ENCODE measurements around the gene BLOC1S5.

Gene BLOC1S5

DNA sequence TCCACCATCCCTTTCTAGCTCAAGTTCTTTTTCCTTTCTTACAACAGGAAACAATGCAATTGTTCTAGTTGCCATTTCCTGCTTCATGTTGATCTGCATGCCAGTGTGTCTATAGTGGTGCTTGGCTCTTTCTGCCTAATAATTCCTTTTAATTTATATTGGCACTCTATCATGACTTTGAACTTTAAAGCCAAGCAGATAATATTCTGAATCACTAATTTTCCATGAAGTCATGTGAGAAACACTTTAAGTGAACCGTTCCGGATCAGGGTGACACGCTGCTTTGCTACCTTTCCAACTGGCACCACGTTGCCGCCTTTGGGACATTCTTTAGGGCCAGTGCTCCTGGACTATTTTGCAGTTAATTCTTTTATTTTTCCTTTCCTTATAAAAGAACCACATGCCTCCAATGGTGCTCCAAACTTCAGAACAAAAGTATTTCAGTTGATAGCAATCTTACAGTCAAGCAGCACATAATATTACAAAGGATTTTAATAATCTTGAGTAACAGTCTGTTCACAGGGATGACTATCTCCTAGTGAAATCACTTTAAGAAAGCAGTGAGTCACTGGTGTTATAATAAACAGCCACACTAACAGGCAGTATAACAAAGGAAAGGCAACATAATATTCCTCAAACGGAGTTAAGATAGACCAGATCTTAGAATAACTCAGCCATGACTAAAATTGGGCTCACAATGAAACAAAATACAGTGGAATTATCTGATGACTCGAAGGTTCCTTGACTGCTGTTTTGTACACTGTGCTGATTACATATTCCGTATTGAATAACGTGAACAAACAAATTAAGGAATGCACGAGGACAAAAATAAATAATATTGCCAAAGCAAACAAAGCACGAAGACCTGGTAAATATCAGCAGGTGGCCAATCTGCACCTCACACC is 19.0 kb upstream of the BLOC1S5 start:
- peak; percentile 81 for DNase-seq (ENCODE audit: low read depth, low spot score)
- peak overlapping the region; percentile 88 for H3K27ac ChIP-seq

DNA sequence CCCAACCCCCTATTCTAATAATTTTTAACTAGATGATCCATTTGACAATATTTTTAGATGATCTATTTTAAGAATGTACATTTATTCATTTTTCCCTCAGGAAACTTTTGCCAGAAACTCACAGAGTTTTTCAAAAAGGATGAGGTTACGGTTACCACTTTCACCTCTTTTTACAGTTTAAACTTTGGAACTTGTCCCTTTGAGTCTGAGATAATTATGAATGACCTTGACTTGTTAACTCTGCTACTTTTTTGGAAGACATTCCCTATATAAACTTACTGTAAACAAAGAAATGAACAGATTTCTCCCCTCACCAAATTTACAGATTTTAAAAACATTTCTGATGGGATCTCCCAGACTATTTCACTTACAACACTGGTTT is 18.4 kb upstream of the BLOC1S5 start:
- peak overlapping the region; percentile 88 for H3K27ac ChIP-seq
- DNase-seq (ENCODE audit: low read depth, low spot score) = no peak

DNA sequence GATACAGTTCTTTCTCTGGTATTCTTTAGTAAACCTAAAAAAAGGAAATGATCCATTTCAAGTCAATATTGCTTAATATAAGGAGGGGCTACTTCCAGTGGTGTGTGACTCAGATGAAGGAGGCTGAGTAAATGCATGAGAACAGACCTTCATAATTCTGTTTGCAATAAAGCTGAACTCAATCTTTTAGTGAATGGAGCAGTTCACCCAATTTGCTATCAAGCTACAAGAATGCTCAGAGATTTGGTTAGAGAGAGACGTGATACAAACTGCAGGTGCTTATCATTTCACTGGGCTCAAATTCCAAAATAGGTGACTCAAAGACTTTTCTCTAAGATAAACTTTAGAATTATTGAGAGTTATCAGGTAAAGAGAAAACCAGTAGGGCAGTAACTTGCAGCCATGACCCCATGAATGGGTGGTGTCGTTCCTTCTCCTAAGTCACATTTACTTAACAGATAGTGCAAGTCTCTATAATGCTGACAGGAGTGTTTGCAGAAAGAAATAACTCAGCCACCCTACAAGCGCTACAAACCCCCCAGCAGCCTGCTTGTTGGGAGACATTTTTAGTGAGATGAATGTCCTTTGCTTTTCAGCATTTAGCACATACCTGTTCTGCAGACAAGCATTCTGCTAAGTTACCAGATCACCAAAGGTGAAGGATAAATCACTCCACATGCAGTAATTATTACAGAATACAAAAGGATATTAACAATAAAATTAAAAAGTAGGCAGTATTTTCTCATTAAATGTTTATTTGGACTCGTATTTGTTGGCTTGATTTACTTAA is 16.4 kb upstream of the BLOC1S5 start:
- peak; percentile 41 for DNase-seq (ENCODE audit: low read depth, low spot score)
- H3K27ac ChIP-seq = peak overlapping the region; percentile 81

DNA sequence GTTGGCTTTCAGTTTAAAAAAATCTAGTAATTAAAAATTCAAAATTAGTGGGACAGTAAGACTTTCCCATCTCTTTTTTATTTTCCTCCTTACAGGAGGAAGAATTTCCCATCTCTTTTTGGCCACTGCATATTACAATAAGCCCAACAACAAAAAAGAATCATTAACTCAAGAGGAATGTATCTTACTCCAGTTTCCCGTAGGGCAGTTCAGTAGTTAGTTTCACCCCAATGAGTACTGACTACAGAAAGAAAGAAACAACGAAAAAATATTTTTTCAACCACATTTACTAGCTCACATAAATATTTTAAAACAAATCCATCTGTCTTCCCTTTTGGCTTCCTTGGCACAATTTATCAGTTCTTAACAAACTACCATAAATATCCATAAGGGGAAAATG is 14.9 kb upstream of the BLOC1S5 start:
- no peak overlapping the region for H3K27ac ChIP-seq
- DNase-seq (ENCODE audit: low read depth, low spot score) = no peak

DNA sequence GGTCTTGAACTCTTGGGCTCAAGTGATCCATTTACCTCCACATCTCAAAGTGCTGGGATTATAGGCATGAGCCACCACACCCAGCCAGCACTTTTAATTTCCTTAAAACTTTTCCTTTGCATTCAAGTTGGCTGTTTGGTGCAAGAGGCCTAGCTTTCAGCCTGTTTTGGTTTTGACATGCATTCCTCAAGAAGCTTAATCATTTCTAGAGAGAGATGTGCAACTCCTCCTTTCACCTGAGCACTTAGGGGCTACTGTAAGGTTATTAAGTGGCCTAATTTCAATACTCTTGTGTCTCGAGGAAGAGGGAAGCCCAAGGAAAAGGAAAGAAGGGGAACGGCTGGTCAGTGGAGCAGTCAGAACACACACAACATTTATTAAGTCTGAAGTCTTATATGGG is 13.8 kb upstream of the BLOC1S5 start:
- DNase-seq (ENCODE audit: low read depth, low spot score) = no peak

DNA sequence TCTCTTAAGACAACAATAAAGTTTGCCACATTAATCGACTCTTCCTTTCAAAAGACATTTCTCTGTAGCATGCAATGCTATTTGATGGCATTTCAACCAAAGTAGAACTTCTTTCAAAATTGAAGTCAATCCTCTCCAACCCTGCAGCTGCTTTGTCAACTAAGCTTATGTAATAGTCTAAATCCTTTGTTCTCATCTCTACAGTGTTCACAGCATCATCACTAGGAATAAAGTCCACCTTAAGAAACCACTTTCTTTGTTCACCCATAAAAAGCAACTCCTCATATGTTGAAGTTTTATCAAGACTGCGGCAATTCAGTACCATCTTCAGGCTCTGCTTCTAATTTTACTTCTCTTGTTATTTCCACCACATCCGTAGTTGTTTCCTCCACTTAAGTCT is 11.5 kb upstream of the BLOC1S5 start:
- no peak overlapping the region for H3K27ac ChIP-seq
- no peak for DNase-seq (ENCODE audit: low read depth, low spot score)

More for the DNA sequence above, 13.8 kb upstream of the BLOC1S5 start:
- no peak overlapping the region for H3K27ac ChIP-seq

DNA sequence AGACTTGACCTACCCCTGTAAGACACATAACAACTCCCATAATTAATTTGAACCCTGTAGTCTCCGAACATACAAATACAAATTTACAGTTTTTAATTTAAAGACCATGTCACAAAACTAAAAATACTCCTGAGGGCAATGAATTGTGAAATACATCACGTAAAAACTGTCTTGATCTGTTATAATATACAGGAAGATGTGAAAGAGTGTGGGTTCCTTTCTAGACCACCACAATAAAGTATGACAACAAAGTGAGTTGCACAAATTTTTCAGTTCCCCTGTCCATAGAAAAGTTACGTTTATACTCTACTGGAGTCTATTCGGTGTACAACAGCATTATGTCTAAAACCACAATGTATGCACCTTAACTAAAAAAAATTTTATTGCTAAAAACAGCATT is 11.0 kb upstream of the BLOC1S5 start:
- DNase-seq (ENCODE audit: low read depth, low spot score) = no peak
- H3K27ac ChIP-seq = no peak overlapping the region

DNA sequence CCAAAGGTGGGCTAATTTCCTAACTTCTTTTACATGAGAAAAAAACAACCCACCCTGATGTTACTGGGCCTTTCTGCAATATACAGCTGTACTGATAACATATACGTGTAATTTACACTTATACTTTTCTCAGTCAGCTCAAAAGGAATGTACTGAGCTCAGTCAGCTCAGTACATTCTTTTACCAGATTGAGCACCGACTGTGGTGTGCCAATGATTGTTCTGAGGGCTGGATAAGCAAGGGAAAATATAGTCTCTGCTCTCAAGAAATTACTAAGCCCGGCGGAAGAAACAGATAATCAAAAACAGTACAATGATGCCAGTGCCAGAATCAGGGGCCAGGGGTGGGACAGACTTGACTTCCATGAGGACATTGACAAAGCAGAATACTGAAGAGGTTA is 10.0 kb upstream of the BLOC1S5 start:
- no peak overlapping the region for H3K27ac ChIP-seq
- no peak for DNase-seq (ENCODE audit: low read depth, low spot score)

DNA sequence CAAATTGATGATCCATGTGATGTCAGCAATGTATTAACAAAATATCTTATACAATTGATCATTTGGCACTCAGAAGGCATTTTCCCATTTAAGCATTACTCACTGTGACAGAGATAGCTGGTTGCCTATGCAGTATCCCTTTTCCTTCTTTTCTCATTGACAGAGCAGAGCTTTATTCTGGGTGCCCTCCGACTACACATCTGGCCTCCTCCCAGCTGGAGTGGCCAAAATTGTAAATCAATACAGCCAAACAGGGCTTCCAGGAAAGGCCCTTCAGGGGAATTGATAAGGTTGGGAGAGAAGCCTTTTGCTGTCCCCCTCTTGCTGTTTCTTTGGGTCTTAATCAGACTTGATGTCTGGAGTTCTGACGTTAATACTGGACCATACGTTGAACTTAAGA is 9.6 kb upstream of the BLOC1S5 start:
- no peak overlapping the region for H3K27ac ChIP-seq
- DNase-seq (ENCODE audit: low read depth, low spot score) = no peak

DNA sequence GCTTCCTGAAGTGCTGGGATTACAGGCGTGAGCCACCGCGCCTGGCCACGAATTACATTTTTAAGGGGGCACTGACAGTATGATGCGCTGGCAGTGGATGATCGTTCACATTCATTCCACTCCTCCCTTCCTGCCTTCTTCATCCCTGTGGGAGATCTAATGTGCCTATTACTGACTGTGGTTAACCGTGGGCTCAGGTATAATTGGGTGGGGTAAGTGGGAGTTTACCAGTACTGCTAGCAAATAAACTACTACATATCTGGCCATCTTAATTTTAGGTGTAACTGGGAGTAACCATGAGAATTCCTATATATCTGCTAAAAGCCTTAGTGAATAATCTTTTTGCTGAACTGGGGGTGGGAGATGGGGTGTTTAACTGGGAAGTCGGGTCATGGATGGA is 6.5 kb upstream of the BLOC1S5 start:
- DNase-seq (ENCODE audit: low read depth, low spot score) = no peak
- no peak overlapping the region for H3K27ac ChIP-seq

DNA sequence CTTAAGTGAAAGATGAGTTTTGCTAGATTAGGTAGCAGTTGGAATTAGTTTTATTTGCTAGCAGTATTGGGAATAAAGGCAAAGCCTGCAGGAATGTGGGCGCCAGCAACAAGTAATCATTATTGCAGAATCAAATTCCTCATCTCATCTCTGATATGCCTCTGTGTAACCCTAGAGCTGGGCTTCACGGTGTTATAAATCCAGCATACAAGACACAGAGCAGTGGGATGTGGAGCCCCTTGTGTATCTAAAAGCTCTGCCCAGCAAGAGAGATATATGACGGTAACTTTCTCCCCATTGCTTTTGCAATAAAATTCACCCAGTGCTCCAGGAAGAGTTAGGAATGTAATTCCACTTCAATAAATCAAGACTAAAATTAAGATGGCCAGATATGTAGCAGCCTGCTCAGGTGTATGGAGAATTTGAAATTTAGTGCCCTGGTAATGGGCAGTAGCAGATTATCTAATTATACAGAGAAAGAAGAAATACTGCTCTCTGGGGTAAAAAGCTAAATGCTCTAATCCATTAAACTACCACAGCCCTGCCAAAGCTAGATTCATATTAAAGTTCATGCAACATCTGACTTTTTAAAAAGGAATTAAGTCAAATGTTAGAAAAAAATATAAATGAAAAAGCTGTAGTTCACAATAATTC is 5.6 kb upstream of the BLOC1S5 start:
- H3K27ac ChIP-seq = no peak overlapping the region
- DNase-seq (ENCODE audit: low read depth, low spot score) = no peak

DNA sequence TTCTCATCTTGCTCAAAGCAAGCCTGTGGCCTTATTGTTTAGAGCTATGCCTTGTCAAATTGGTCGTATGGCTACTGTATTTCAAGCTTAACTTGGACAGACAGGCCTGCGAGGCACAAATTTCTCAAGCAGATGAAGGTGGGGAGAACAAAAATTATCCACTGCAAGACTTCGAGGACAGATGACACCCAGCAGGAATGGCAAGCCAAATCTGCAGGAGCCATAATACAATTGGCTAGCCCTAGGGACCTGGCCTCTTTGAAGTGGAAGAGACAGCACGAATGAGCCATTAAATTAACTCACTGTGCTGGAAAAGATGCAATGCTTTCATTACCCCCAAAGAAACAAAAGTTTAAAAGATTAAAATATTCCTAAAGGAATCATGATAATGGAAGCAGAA is 5.0 kb upstream of the BLOC1S5 start:
- DNase-seq (ENCODE audit: low read depth, low spot score) = no peak

DNA sequence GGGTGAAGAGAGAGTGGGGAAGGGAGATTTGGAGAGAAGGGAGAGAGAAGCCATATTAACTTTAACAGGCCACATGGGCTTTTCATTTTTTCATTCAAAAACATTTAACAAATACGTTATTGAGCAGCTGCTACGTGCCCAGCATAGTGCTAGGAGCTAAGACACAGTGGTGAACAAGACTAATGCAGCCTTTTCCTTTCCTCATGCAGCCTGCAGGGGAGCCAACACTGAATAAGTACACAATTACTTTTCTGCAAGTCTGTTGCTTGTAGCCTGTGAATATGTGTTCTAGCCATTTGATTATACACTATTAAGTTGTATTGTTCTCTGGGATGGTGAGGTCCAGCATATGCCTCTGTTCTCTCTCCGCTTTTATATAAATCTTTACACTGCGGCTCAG is 1.9 kb upstream of the BLOC1S5 start:
- no peak for DNase-seq (ENCODE audit: low read depth, low spot score)
- H3K27ac ChIP-seq = no peak overlapping the region

More for the DNA sequence above, 5.0 kb upstream of the BLOC1S5 start:
- no peak overlapping the region for H3K27ac ChIP-seq

DNA sequence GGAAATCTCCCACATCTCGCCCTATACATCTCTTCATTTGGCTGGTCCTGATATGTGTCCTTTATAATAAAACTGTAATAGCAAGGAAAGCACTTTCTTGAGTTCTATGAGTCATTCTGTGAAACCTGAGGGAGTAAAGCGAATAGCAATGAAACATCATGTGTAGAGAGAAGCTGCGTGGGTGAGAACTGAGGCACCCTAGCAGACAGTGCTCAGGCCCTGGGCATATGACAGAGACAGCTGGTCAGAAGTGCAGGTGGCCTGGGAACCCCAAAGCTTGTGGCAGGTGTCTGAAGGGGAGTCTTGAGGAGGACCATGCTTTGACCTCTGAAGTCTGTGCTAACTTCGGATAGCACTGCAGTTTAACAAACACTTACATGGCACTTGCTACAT is 1.3 kb upstream of the BLOC1S5 start:
- H3K27ac ChIP-seq = no peak overlapping the region
- no peak for DNase-seq (ENCODE audit: low read depth, low spot score)

DNA sequence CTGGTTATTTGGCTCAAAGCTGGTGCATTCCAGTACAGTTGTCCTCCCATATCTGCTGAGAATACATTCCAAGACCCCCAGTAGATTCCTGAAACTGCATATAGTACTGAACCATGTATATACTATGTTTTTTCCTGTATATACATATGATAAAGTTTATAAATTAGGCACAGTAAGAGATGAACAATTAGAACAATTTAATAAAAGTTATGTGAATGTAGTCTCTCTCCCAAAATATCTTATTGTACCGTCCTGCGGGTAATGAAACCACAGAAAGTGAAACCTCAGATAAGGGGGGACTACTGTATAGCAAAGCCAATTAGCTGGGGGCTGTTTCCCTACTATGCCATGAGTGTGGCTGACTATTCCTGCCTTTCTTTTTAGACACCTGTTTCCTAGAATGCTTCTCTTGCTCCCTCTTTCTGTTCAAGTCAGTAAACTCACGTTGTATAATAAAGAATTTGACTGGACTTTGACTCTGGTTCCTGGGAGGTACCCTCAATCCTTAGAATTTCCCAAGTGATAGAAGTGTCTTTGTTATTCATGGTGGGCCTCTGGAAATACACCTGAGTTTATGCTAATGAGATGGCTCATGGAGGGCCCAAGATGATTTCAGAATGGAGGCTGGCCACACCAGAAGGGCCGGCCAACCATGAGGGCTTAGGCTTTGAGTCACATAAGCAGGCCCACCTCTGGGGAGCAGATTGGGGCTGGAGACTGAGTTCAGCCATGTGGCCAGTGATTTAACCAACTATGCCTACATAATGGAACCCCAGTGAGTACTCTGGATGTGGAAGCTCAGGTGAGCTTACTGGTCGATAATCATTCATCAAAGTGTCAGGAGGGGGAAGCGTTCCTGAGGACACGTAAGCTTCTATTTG is 689 bp upstream of the BLOC1S5 start:
- no peak for DNase-seq (ENCODE audit: low read depth, low spot score)
- peak overlapping the region; percentile 60 for H3K27ac ChIP-seq

DNA sequence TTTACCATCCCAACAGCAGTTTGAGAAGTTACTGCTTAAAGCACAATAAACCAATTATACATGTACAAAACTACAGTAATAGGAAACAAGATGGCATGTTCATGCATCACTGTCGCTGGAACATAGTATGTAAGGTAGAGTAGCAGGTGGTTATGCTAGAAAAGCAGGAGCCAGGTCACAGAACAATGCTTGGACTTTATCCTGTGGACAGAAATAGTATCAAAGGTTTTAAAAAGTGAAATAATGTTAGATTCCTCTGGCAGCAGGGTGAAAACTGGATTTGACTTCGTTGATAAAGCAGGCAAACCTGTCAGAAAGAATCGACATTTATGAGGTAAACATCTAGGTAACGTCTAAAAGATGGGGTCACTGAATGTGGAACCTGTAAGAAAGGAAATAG is 2.5 kb downstream of the BLOC1S5 start:
- no peak for DNase-seq (ENCODE audit: low read depth, low spot score)
- H3K27ac ChIP-seq = no peak overlapping the region

DNA sequence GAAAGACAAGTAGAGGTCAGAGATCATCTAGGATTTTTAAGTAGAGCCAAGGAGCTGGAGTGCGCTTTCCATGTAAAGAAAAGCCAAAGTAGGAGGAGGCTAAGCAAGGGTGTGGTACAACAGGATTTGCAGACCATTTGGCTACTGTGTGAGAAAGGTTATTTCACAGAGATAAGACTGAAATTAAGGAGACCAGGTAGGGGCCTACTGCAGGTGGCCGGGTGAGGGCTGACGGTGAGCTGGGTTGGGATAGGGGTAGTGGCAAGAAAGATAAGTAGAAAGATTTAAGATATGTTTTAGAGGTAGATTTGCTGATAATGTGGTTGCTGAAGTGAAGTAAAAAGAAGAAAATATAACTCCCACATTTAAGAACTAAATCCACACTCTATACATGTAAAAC is 3.8 kb downstream of the BLOC1S5 start:
- no peak for DNase-seq (ENCODE audit: low read depth, low spot score)
- H3K27ac ChIP-seq = no peak overlapping the region

DNA sequence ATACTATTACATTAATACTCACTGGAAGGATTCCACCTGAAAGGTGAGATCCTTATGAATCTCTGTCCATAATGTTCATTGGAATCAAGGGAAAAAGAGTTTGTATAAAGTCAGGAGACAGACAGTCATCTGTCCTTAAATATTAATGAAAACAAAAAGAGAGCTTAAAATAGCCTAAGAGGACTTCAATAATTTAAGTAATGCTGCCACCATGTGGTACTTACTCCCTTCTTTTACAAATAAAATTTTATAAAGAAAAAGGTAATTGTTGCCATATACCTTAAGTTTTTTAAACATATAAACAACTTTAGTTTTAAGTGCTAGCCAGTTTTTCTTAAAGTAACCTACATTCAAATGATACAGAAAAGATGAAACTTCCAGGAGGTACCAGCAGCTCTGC is 5.1 kb downstream of the BLOC1S5 start:
- DNase-seq (ENCODE audit: low read depth, low spot score) = no peak
- H3K27ac ChIP-seq = no peak overlapping the region

DNA sequence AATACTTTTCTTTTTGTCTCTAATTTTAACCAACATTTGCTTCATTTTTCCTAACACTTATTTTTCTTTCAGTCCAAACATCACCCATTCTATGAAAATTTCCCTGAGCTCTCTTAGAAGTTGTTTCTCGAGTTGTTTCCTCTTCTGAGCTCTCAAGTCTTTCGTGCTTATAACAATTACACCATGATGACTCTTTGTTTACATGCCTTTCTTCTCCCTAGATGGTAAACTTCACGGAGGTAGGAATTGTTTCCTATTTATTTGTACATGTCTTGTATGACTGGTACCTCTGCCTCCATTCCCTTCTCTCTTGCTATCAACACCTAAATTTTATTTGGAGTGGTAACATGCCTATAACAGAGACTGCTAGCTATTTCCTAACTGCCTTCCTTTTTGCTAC is 6.4 kb downstream of the BLOC1S5 start:
- H3K27ac ChIP-seq = no peak overlapping the region
- DNase-seq (ENCODE audit: low read depth, low spot score) = no peak

DNA sequence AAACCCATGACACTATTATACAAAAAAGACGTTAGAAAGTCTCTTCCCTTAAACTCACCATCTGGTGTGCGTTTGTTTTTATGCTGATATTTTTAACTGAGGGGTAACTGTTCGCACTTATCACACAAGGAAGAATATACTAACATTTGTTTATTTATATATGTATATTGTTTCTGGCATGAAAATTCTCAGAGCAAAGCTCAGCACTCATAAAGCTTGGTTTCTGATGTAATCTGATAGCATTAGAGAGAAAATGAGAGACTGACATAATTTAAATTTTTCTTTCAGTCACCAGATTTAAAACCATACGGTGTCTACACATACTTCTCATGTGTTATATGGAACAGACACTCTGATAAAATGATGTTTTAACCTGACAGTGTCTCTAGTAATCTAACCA is 6.9 kb downstream of the BLOC1S5 start:
- no peak overlapping the region for H3K27ac ChIP-seq
- no peak for DNase-seq (ENCODE audit: low read depth, low spot score)
